Heart left ventricle (tissue), 16 donors: ENCODE data around the gene REEP1. TPM values are rescaled to one million over a fixed set of nuclear protein-coding genes. Genes with fewer than 3 reads are reported as not detected.
A peak's percentile ranks its signal among the peaks of the same experiment; 100 is the strongest.

ENCODE experiments used
- ATAC-seq, 4 donors: fragments of 200-7000 bp; cut with Tn5 transposase; one replicate each; pipeline ENCODE4 v1.9.1; 2020 to 2022; ENCODE audit warnings: moderate library complexity in 4 of 4, mild to moderate bottlenecking in 3 of 4, moderate number of reproducible peaks in 1 of 4
- DNase-seq, 5 donors: peaks; one replicate each; pipeline ENCODE4 v3.0.0-alpha.2; 2020
- H3K27ac ChIP-seq, 12 donors: fragments of 200-600 bp; sonication (generic) in 4 of 12; one replicate each; pipeline versions ENCODE4 v1.5.0 to v1.8.0; 2016 to 2022; ENCODE audit warnings: mild to moderate bottlenecking in 2 of 12
- H3K27me3 ChIP-seq, 9 donors: fragments of 200-600 bp; sonication (generic) in 2 of 9; one replicate each; pipeline versions ENCODE4 v1.5.1 to v1.8.0; 2016 to 2022; ENCODE audit warnings: mild to moderate bottlenecking in 3 of 9
- H3K36me3 ChIP-seq, 9 donors: fragments of 200-600 bp; sonication (generic) in 2 of 9; one replicate each; pipeline versions ENCODE4 v1.5.0 to v1.8.0; 2018 to 2022; ENCODE audit warnings: mild to moderate bottlenecking in 2 of 9
- H3K4me1 ChIP-seq, 12 donors: fragments of 200-600 bp; sonication (generic) in 4 of 12; one replicate each; pipeline versions ENCODE4 v1.5.0 to v1.8.0; 2016 to 2022; ENCODE audit warnings: mild to moderate bottlenecking in 3 of 12
- H3K4me3 ChIP-seq, 12 donors: fragments of 200-600 bp; sonication (generic) in 4 of 12; one replicate each; pipeline versions ENCODE4 v1.5.0 to v1.8.0; 2017 to 2022; ENCODE audit warnings: mild to moderate bottlenecking in 9 of 12, moderate library complexity in 4 of 12
- H3K9me3 ChIP-seq, 12 donors: fragments of 200-600 bp; sonication (generic) in 4 of 12; one replicate each; pipeline versions ENCODE4 v1.5.0 to v1.8.0; 2016 to 2022; ENCODE audit warnings: mild to moderate bottlenecking in 1 of 12
- CTCF ChIP-seq, 12 donors: fragments of 200-600 bp; sonication (generic) in 4 of 12; IDR thresholded peaks; one replicate each; pipeline versions ENCODE4 v1.5.0 to v1.8.0; 2018 to 2022; ENCODE audit warnings: antibody characterized with exemption in 12 of 12, mild to moderate bottlenecking in 5 of 12
- POLR2A ChIP-seq, 2 donors: fragments of 450-650 bp; IDR thresholded peaks; one replicate each; pipeline ENCODE4 v1.6.1; 2017; ENCODE audit warnings: antibody characterized with exemption in 2 of 2, mild to moderate bottlenecking in 2 of 2, moderate library complexity in 2 of 2
- WGBS, 4 donors: extraction: QIAGEN DNeasy Blood & Tissue Kit in 2 of 4; methylation state at CpG; one replicate each; pipeline versions ENCODE4 v1.1.5 to v1.1.7; 2013 to 2018; 5-methylcytosine and 5-hydroxymethylcytosine counted together
- intact Hi-C, 10 donors: fragments of 100-400 bp; cut with DNase I; formaldehyde crosslinking; loops; one replicate each; pipeline versions ENCODE4 v1.11.1 to v1.14.2; 2022
- polyA plus RNA-seq, 2 donors: library from polyadenylated mRNA; stranded (reverse); fragments of 200-250 nt; gene quantifications; one replicate each; pipeline ENCODE4 v1.2.3, GENCODE V29; 2013
- total RNA-seq, 9 donors: library from RNA; depleted of rRNA in 2 of 9; stranded (reverse); fragments of >200 nt in 2 of 9; fragmentation: NEBNext Ultra II Directional in 3 of 9; extraction: Animal tissue kit (Norgen Biotek cat#: 25700) in 3 of 9; gene quantifications; one replicate each; pipeline versions ENCODE4 v1.1.0 to v1.2.4, GENCODE V29; 2016 to 2023
- donor health status: ischemic (EF 13 %, LVEDD 7.1; RV severe dilation, severe dysfunction).
- donor health status: healthy with polysubstance abuse.
- donor health status: DM: no; HTN: yes; CAD: no.
- donor health status: DM: no; HTN: no; CAD: no.
- donor health status: ischemic (EF 25% LVEDD 6.9; RV normal size, moderate dysfunction).
- donor health status: ischemic (EF 25% LVEDD 5.7; RV mildly dilated, moderate dysfunction).
- donor health status: healthy.
- donor health status: DM: yes; HTN: yes; CAD: no.
- donor health status: ischemic (EF 35%, LVEDD 5.7; RV mildly dilated, moderate dysfunction).
- donor health status: nonischemic (EF 11% LVEDD 7.7; RV severe dilation, severe dysfunction).
- donor health status: DM: yes; HTN: yes; CAD: no.
- donor health status: PGD.
- donor health status: ischemic (EF 29% LVEDD 5.4; RV normal size, mild dysfunction).
- donor health status: nonischemic (EF 23%, LVEDD 6.1; RV moderate dilation, normal function).

Gene REEP1
- total and polyA plus RNA-seq, 11 donors, result 13.6 to 43.4 (median 27.6) TPM

GRCh38 chr2:86291328-86291662 is 46.1 kb downstream of the REEP1 start:
- no peak for DNase-seq

GRCh38 chr2:86290596-86291327 is 46.7 kb downstream of the REEP1 start:
- DNase-seq (peak in 4 of 5 donors; percentile 49 to 54 (median 51)), ATAC-seq (peak; percentile 49 to 75 (median 64))
- H3K9me3 ChIP-seq, result no peaks in the 10 kb centered on the region
- intact Hi-C loops, result no loop called here
- TF ChIP-seq POLR2A (IDR thresholded peaks at IDR 0.05) (no peak), CTCF (IDR thresholded peaks at IDR 0.05) (no peak)
- no peaks in the 10 kb centered on the region for H3K36me3 ChIP-seq
- no peaks in the 10 kb centered on the region for H3K27me3 ChIP-seq
- no peak overlapping the region for H3K4me3 ChIP-seq
- peak overlapping the region; percentile 8 to 65 (median 56) for H3K27ac ChIP-seq
- H3K4me1 ChIP-seq, result peaks cover 0 to 53% (median 13%) of the 10 kb centered on the region in 12 donors
- 38 to 79% (median 55%) methylated on average over 5 of the region's 5 CpGs for WGBS, 4 donors

More at GRCh38 chr2:86291328-86291662, 46.1 kb downstream of the REEP1 start:
- Histone ChIP-seq H3K36me3 (no peaks in the 10 kb centered on the region), H3K4me3 (no peak overlapping the region), H3K4me1 (peaks cover 0 to 50% (median 10%) of the 10 kb centered on the region in 12 donors), H3K27ac (peak overlapping the region in 9 of 12 donors; percentile 39 to 63 (median 45)), H3K27me3 (no peaks in the 10 kb centered on the region), H3K9me3 (no peaks in the 10 kb centered on the region)
- WGBS, 4 donors, result 46 to 69% (median 54%) methylated on average over 4 of the region's 4 CpGs
- intact Hi-C loops, result no loop called here
- TF ChIP-seq POLR2A (IDR thresholded peaks at IDR 0.05), result no peak
- TF ChIP-seq CTCF (IDR thresholded peaks at IDR 0.05), result no peak
- no peak for ATAC-seq

- H3K36me3 ChIP-seq, result no peaks in the 10 kb centered on the region
- H3K4me1 ChIP-seq, result peaks cover 0 to 69% (median 13%) of the 10 kb centered on the region in 12 donors
- no peak for DNase-seq
- H3K9me3 ChIP-seq, result no peaks in the 10 kb centered on the region
- WGBS, 4 donors, result 31 to 48% (median 39%) methylated on average over 3 of the region's 3 CpGs
- TF ChIP-seq POLR2A (IDR thresholded peaks at IDR 0.05) (no peak), CTCF (IDR thresholded peaks at IDR 0.05) (no peak)
- peak overlapping the region in 4 of 12 donors; percentile 1 to 32 (median 26) for H3K27ac ChIP-seq
- intact Hi-C loops, result loop anchor here in 1 of 10 donors (10.0 kb wide), 1 partner anchor 62 kb away; no protein-coding TSS in a partner anchor
- no peaks in the 10 kb centered on the region for H3K27me3 ChIP-seq
- no peak overlapping the region for H3K4me3 ChIP-seq
- ATAC-seq, result peak; percentile 20 to 46 (median 34)
Observed at GRCh38 chr2:86286516-86286915, 50.9 kb downstream of the REEP1 start.

GRCh38 chr2:86285981-86286380 is 51.4 kb downstream of the REEP1 start:
- peak overlapping the region in 1 of 12 donors; percentile 31 for H3K27ac ChIP-seq
- 50 to 60% (median 58%) methylated on average over 6 to 7 of the region's 7 CpGs for WGBS, 4 donors
- H3K4me1 ChIP-seq, result peaks cover 0 to 66% (median 12%) of the 10 kb centered on the region in 12 donors
- H3K4me3 ChIP-seq, result no peak overlapping the region
- no peak for TF ChIP-seq POLR2A (IDR thresholded peaks at IDR 0.05)
- no peak for TF ChIP-seq CTCF (IDR thresholded peaks at IDR 0.05)
- no peaks in the 10 kb centered on the region for H3K27me3 ChIP-seq
- ATAC-seq, result peak in 3 of 4 donors; percentile 13 to 27 (median 20)
- no peaks in the 10 kb centered on the region for H3K9me3 ChIP-seq
- DNase-seq, result no peak
- H3K36me3 ChIP-seq, result no peaks in the 10 kb centered on the region
- intact Hi-C loops, result loop anchor here in 1 of 10 donors (10.0 kb wide), 1 partner anchor 61 kb away; no protein-coding TSS in a partner anchor
